ENCODE results near the gene KLHL4. TPM values are rescaled to one million over a fixed set of nuclear protein-coding genes. Genes with fewer than 3 reads are reported as not detected.
"Not testable (repeated sequence)": the region's sequence is repeated elsewhere in the genome, so short reads cannot be mapped to it uniquely, and the experiment has no call there.

The KLHL4 gene
- 1 to 10 TPM; 1.1 to 1.2 TPM for total RNA-seq
- long read RNA-seq, full-length matches to known transcripts: 2 of 2 reads
- long read RNA-seq, partial matches to known transcripts: 0 of 2 reads
- long read RNA-seq, other reads (novel, unspliced or antisense): 0 of 2 reads

- DNase-seq (no peak), ATAC-seq (peak in 1 of 2 donors; percentile 95)
- intact Hi-C loops (cut with DNase I): no loop called here
These were observed at the start of gene KLHL4 for GRCh38 chrX:87517571-87518141. Gene KLHL4, plus strand, starts transcription at chrX:87517802. Its CDS starts 92 bp downstream, at chrX:87517894.

DNA sequence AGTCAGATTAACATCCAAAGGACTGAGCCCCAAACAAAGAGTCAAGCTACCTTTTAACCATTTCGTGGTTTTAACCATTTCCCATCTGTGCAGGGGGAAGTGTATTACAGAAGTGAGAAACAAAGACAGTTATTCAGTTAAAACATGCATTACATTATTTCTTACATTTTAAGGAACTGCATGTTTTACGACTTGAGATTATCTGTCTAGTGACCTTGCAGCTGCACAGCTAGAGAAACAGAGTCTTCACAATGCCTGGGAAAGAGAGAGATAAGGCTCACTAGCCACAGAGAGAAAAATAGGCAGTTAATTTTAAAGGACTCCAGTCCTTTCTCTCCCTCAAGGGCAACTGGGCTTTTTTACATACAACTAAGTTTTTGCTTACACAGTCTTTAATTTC is 48.7 kb upstream of the KLHL4 start:
- ATAC-seq (no peak), DNase-seq (no peak)
- intact Hi-C loops (cut with DNase I): no loop called here

DNA sequence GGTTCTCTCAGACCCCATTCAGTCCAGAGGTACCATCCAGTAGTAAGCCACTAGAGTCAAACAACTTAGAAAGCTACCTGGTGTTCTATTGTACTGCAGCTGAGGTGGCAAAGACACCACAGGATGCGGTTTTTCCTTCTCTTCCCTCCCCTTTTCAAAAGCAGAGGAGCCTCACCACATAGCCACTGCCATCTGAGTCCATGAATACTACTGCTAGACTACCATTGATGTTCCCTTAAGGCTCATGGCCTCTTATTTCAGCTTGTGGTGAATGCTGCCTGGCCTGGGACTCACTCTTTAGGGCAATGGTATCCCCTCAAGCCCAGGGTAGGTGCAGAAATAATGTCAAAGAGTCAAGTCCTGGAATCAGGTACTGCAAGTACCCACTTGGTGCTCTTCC is 41.8 kb upstream of the KLHL4 start:
- ATAC-seq (no peak), DNase-seq (no peak)
- intact Hi-C loops (cut with DNase I): no loop called here

- intact Hi-C loops (cut with DNase I); ATAC-seq: not testable (repeated sequence)
These were observed 38.9 kb upstream of the KLHL4 start for GRCh38 chrX:87478703-87479102.

GRCh38 chrX:87489071-87489470 is 28.5 kb upstream of the KLHL4 start:
- intact Hi-C loops (cut with DNase I): no loop called here
- DNase-seq (no peak), ATAC-seq (no peak)

More at GRCh38 chrX:87478703-87479102, 38.9 kb upstream of the KLHL4 start:
- DNase-seq: not testable (repeated sequence)

DNA sequence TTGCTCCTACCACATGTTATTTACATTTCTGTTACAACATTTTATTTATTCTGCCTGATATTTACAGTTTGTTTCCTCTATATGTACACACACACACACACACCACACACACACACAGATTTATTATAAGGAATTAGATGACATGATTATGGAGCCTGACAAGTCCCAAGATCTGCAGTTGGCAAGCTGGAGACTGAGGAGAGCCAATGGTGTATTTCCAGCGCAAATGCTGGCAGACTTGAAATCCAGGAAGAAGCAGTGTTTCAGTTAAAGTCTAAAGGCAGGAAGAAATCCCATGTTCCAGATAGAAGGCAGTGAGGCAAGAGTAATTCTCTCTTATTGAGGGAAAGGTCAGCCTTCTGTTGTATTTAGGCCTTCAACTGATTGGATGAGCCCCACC is 1.8 kb upstream of the KLHL4 start:
- ATAC-seq: no peak
- intact Hi-C loops (cut with DNase I): no loop called here
- no peak for DNase-seq

DNA sequence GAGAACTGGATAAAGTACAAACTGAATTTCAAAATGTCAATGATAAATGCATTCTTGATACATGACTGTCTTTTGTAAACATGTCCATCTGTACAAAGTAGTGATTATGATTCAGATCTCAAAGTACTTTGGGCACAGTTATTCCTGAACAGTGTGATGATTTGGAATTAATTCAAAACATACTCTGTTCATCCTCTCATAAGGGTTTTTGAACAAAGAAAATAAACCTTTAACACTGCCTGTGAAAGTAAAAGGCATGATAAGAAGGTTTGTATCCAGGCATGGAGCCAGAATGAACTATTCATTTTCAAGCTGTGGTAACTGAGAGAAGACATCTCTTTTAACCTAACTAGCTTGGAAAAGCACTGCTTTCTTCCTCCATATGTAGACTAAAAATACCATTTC is 883 bp upstream of the KLHL4 start:
- intact Hi-C loops (cut with DNase I): no loop called here

GRCh38 chrX:87518504-87518903 is 902 bp downstream of the KLHL4 start:
- intact Hi-C loops (cut with DNase I): no loop called here
- ATAC-seq (peak in 1 of 2 donors; percentile 27), DNase-seq (no peak)

More for the DNA sequence above, 883 bp upstream of the KLHL4 start:
- DNase-seq: no peak
- peak in 1 of 2 donors; percentile 74 for ATAC-seq

- DNase-seq (no peak), ATAC-seq (no peak)
- intact Hi-C loops (cut with DNase I): no loop called here
These were observed 8.2 kb downstream of the KLHL4 start for GRCh38 chrX:87525771-87526229.

DNA sequence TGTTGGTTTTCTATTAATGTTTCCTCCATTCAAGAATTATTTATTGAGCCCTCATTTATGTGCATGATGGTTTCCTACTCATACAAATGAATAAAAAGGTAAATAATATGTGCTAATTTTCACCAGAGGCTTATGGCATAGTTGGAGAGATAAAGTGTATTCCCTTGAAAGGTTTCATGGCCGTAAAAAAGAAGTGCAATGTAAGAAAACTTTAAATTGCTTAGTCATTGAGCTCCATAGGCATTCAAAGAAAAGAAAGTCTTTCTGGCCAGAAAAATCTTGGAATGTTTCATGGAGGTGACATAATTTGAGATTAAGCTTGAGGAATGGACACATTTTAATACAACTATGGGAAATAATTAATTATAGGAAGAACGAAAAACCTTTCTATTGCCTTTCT is 8.7 kb downstream of the KLHL4 start:
- DNase-seq (no peak), ATAC-seq (no peak)
- intact Hi-C loops (cut with DNase I): no loop called here

GRCh38 chrX:87528487-87528886 is 10.9 kb downstream of the KLHL4 start:
- ATAC-seq (no peak), DNase-seq (no peak)
- intact Hi-C loops (cut with DNase I): no loop called here

GRCh38 chrX:87571964-87572363 is 54.4 kb downstream of the KLHL4 start:
- intact Hi-C loops (cut with DNase I): no loop called here
- ATAC-seq: no peak

DNA sequence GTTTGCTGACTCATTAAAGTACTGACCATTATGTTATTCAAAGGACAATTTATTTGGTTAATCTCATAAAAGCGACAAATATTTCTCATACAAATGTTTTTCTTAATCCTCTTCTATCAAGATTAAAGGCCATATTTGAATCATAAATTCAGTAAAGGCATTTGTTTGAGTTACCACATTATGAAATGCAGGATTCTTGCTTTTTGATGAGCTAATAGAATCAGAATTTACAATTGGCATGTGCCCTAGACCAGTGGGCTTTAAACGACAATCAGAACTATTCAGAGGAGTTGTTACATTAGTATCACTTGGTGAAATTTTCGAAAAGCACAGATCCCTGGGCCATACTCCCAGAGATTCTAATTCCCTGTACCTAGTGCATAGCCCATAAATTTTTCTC is 55.3 kb downstream of the KLHL4 start:
- intact Hi-C loops (cut with DNase I): no loop called here
- DNase-seq: no peak
- no peak for ATAC-seq

More at GRCh38 chrX:87571964-87572363, 54.4 kb downstream of the KLHL4 start:
- no peak for DNase-seq

DNA sequence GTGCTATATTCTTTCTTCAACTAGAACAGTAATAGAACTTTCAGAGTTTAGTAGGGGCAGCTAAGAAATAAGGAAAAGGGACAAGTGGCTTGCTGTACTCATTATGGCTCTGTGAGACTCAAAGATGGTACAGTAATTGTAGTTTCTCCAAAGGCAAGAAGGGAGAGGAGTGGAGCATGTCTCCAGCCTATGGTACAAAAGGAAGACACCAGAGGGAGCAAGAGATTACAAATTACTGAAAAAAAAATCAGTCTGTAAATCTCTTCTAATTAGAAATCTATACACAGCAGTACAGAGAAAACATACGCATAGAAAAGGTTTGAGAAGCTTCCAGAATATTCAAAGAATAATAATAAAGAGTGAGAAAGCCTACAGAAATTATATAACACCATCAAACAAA is 61.4 kb downstream of the KLHL4 start:
- ATAC-seq: no peak
- intact Hi-C loops (cut with DNase I): no loop called here
- no peak for DNase-seq

DNA sequence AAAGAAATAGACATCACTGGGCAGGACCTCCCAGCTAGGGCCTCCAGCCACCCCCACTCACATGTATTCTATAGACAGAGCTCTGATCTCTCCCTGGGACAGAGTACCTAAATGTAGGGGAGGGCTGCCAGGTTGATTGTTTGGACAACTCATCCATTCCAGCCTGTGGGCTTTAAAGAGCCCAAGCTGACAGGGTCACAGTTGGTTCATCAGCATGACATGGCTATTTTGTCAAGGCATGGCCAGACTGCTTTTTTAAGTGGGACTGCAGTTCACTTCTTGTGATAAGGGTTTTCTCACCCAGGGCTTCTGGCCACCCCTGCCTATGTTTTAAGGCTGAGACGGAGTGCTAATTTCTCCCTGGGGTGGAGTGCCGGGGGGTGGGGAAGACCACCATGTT is 63.3 kb downstream of the KLHL4 start:
- ATAC-seq: no peak
- intact Hi-C loops (cut with DNase I): no loop called here
- DNase-seq: no peak

DNA sequence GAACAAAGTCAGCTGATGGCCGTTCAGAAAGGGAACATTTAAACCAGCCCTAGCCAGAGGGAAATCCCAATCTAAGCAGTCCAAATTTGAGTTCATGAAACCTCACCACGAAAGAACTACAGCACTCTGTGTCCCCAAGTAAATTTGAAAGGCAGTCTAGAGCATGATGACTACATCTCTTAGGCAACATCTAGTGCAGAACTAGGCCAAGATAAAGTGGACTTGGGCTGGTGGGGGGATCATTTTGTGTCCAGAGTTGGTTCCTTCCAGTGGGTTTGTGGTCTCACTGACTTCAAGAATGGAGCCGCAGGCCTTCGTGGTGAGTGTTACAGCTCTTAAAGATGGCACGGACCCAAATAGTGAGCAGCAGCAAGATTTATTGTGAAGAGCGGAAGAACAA is 64.9 kb downstream of the KLHL4 start:
- DNase-seq (no peak), ATAC-seq (no peak)
- intact Hi-C loops (cut with DNase I): no loop called here

DNA sequence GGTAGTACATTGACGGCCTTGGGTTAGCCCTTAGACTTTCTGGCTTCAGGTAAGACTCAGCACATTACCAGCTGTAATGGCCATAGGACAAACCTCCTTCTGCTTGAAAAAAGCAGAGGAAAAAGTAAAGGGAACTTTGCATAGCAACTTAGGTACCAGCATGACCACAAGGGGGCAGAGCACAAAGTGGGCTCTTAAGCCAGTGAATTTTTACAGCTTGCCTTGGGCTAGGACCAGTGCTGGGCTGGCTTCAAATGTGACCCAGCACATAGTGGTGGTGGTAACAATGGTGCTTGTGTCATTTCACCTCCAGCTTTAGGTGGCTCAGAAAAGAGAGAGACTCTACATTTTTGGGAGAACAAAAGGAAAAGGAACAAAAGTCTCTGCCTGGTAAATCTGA is 66.1 kb downstream of the KLHL4 start:
- DNase-seq (no peak), ATAC-seq (no peak)
- intact Hi-C loops (cut with DNase I): no loop called here

- DNase-seq: no peak
- ATAC-seq: no peak
- intact Hi-C loops (cut with DNase I): no loop called here
These were observed 98.8 kb downstream of the KLHL4 start for GRCh38 chrX:87616371-87616770.

GRCh38 chrX:87621697-87622096 is 104.1 kb downstream of the KLHL4 start:
- DNase-seq: no peak
- ATAC-seq: peak in 1 of 2 donors; percentile 15
- intact Hi-C loops (cut with DNase I): no loop called here

DNA sequence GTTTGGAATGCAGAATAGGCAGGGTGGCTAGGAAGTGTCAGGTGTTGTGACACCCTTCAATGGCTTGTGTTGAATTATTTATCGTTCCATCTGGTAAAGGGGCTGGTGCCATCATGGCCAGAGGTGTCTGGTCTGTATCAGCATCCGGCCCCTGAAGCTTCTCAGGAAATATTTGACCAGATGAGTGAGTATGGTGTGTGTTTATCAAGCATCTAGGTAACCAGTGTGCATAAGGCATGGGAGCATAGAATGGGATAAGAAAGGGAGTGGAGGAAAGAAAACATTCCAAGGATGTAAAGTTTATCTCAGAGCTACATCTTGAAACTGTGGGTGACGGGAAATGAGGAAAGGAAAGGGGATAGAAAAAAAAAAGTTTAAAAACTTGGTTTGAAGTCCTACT is 109.4 kb downstream of the KLHL4 start:
- intact Hi-C loops (cut with DNase I): no loop called here
- DNase-seq (no peak), ATAC-seq (no peak)

DNA sequence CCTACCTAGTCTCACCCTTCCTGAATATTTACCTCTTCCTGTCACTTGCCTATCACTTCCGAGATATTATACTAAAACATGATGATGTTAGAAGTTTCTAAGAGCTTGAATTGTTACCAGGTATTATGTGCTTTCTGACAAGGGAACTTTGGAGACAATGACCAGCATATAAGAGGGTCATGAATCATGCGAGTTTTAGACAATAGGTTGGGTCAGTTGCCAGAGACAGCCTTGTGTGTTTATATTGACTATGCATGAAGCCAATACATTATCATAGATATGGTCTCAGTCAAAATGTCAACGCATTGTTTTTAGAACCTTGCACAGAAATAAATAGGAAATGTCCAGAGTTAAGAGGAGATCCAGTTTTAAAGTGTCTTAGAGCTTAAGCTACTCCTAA is 116.8 kb downstream of the KLHL4 start:
- intact Hi-C loops (cut with DNase I): no loop called here
- ATAC-seq (no peak), DNase-seq (no peak)
